Raji (cell line): ENCODE measurements around the gene CSNK1D.

ENCODE experiments used
- POLR2A ChIP-seq: IDR thresholded peaks from 2 replicates; pipeline ENCODE4 v1.6.1; 2011; ENCODE audit warnings: low read depth, low read length, control low read depth; ENCODE audit not compliant: insufficient read depth

The CSNK1D gene

GRCh38 chr17:82252511-82253178, 20.9 kb downstream of the CSNK1D start:
- no peak for TF ChIP-seq POLR2A

GRCh38 chr17:82250868-82251500, 22.5 kb downstream of the CSNK1D start:
- no peak for TF ChIP-seq POLR2A

DNA sequence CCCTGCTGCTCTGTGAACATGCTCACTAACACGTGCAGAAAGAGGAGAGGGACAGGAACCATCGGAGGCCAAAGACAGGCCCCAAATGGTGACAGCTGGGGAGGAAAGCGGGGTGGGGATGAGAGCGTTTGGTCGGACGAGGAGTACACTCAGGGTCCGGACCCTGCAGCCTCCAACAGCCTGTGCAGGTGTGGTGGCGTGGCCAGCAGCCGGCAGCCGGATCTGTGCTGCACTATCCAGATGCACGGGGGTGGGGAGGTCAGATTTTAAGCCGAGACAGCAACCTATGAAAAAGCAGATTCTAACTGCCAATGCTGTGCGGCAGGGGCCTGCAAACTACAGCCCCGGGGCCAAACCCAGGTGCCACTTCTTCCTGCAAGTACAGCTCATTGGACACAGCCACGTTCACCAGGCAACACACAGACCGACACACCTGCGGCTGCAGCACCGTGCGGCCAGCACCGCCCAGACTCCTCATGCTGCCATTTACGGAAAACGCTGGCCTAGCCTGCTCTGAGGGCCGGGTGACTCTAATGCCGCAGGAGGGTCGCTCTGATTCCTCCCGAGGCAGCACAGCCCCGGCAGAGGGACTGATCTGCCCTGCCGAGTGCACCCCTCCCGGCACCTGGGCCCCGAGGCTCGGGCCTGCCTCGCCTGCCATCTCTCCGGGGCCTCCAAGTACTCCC, 23.5 kb downstream of the CSNK1D start:
- TF ChIP-seq POLR2A, result no peak

- TF ChIP-seq POLR2A, result no peak
Observed at GRCh38 chr17:82248815-82249674, 24.5 kb downstream of the CSNK1D start.

DNA sequence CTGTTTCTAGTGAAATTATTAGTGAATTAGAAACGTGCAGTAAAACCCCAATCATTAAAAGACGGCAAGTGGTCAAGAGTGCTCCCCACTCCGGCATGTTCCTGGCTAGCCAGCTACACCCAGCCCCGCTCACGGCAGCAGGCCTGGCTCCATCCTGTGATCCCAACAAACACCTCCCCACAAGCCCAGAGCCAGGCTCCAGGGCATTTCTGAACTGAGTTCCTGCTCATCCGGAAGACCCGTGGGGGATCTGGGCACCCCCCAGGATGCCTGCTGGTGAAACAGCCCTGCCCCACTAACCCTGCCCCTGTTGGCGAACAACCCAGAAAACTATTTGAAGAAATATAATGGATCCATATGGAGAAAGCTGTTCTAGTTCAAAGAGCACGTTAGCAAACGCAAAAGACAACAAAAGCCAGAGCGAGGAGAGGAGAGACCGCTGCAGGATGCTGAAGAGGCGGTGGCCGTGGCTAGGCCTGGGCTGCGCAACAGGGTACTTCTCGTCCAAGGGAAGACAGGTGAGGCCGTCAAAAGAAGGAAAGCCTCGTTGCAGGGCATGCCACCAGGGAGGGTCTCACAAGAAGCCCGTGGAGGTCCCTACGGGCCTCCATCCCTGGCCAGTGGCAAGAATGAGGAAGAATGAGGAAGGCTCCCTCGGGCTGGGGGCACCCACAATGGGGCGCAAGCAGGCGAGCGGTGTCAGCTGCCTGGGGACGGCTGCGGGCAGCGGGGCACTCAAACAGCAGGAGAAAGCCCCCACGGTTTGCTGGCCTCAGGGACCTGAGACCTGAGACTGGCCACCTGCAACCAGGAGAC, 25.4 kb downstream of the CSNK1D start:
- no peak for TF ChIP-seq POLR2A

GRCh38 chr17:82247182-82247823, 26.2 kb downstream of the CSNK1D start:
- TF ChIP-seq POLR2A, result no peak

DNA sequence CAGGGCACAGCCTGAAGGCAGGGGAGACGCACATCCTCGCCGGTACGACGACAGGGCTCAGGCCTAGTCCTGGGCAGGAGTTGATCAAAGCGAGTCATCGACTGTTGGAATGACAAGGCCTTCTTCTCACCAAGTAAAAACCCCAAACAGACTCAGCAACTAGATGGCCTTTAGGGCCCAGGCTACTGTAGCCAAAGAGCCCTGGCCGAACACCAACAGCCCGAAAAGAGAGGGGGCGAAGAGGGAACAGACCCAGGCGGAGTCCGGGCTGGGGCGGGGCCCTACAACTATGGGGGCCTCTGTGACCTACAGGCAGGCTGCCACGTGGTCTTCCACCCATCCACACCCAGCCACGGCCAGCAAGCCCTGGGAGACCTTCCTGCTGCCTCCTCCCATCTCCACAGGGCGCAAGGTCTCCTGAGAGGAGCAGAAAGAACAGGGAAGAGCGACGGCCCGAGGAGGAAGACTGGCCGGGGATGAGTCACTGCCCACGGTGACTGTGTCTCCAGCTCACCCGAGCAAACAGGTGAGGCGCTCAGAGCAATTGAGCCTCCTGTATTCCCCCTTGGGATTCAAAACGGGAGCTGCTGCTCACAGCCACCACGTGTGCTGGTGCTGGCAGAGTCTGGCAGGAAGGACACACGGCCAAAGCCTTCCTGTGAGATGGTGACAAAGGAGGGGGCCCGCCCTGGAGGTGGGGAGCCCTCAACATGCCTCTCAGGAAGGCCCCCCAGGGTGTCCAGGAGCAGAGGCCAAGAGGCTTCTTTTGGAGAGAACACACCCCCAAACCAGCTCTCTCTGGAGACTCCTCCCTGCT, 26.9 kb downstream of the CSNK1D start:
- TF ChIP-seq POLR2A, result no peak

- TF ChIP-seq POLR2A, result no peak
Observed at GRCh38 chr17:82246040-82246364, 27.5 kb downstream of the CSNK1D start.

GRCh38 chr17:82245134-82246039, 28.1 kb downstream of the CSNK1D start:
- TF ChIP-seq POLR2A, result no peak

DNA sequence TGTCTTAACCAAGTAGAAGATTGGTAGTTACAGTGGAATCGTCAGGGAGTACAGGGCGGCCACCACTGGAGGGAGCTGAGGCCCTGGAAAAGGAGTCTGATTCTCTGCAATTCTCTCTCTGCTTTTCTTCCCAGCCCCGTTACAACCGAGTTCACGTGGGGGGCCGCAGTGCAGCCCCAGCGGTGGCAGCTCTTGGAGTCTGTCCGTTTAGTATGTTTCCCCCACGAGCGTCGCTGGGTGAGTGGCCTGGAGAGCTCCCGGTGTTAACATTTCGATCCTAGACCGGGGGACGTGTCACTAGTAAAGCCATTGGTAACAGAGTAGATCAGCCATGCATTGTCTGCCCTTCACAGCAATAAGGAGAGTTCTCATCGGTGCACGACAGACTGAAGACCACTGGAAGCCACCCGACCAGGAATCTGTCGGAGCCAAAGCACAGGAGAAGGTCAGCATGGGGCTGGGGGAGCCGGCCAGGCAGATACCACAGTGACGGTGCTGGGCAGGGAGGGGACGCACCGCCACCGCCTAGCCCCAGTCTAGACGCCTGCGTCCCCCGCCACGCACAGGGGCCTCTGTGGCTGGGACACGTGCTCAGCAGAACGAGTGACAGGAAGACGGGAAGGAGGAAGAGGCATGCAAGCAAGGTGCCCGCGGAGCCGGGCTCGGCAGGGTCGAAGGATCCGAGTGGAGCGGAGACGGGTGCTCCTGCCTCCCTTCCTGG, 28.9 kb downstream of the CSNK1D start:
- TF ChIP-seq POLR2A, result no peak

GRCh38 chr17:82243648-82244412, 29.7 kb downstream of the CSNK1D start:
- TF ChIP-seq POLR2A, result no peak
